Mucosa of descending colon (tissue), 3 donors: ENCODE results near the gene UNC119B. TPM values are rescaled to one million over a fixed set of nuclear protein-coding genes. Genes with fewer than 3 reads are reported as not detected.

Experiments
- ATAC-seq: fragments of 200-7000 bp; cut with Tn5 transposase; one replicate; pipeline ENCODE4 v1.9.1; 2020; ENCODE audit warnings: mild to moderate bottlenecking, moderate library complexity
- DNase-seq, 3 donors: peaks; one replicate each; pipeline ENCODE4 v3.0.0-alpha.2; 2020
- H3K36me3 ChIP-seq: fragments of 200-600 bp; one replicate; pipeline ENCODE4 v1.8.0; 2021; ENCODE audit warnings: low read depth, mild to moderate bottlenecking
- H3K4me1 ChIP-seq: fragments of 200-600 bp; one replicate; pipeline ENCODE4 v1.8.0; 2021; ENCODE audit warnings: low read depth, mild to moderate bottlenecking
- H3K4me3 ChIP-seq: fragments of 200-600 bp; one replicate; pipeline ENCODE4 v1.8.0; 2021; ENCODE audit warnings: mild to moderate bottlenecking
- H3K9me3 ChIP-seq: fragments of 200-600 bp; one replicate; pipeline ENCODE4 v1.8.0; 2021; ENCODE audit warnings: mild to moderate bottlenecking
- intact Hi-C, 2 donors: fragments of 100-400 bp; cut with DNase I in 1 of 2; cut with micrococcal nuclease in 1 of 2; formaldehyde crosslinking; loops; one replicate each; pipeline versions ENCODE4 v1.11.0 to v1.11.1; 2022; cut with DNase I, micrococcal nuclease
- total RNA-seq, 3 donors: library from RNA; stranded (reverse); fragmentation: NEBNext Ultra II Directional in 2 of 3; extraction: Animal tissue kit (Norgen Biotek cat#: 25700) in 2 of 3; gene quantifications; one replicate each; pipeline versions ENCODE4 v1.2.1 to v1.2.4, GENCODE V29; 2021 to 2023
- TF ChIP-seq, protein P1 (sequence below): fragments of 200-600 bp; IDR thresholded peaks from one replicate; pipeline ENCODE4 v1.8.0; 2022; ENCODE audit warnings: antibody characterized with exemption, mild to moderate bottlenecking
- donor health status: DM: no; HTN: no; CAD: no; lungs with moderate emphysema.
- donor health status: DM: no; HTN: no; CAD: no.
- donor health status: DM: no; HTN: yes; CAD: no.

The UNC119B gene
- total RNA-seq, 3 donors from 2014 or later = 20.5 to 26.7 (median 23.3) TPM

DNA sequence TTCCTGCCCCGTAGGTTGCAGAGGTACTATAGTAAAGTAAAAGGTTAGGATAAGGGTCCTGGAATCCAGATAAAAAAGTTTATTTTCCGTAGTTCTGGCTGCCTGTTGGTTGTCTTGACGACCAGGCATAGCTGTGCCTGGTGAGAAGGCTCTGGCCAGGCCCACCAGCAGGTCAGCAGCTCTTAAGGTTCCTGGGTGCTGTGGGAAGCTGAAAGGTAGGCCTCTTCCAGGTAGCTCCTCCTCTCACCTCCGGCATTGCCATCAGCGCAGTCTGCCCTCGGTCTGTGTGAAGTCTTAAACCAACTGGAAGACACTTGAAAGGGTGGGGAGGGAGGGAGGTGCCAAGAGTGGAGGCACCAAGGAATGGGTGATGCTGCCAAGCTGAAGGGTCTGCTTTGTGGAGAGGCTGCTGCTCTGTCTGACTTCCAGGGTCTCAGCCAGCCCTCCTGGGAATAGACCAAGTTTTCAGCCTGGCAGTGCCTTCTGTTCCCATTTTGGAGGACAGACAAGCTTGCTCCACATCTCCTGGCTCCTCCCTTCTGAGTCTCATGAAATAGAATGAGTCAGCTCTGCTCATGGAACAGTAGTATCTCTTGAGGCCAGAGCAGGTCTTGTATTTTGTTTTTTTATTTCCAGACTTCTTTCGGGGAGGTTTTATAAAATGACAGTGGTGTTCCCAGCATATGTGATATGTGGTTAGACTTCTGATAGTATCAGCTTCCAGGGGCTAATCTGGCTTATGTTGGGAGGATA lies 10.2 kb downstream of the UNC119B start:
- H3K36me3 ChIP-seq = no peaks in the 10 kb centered on the region
- intact Hi-C loops = loop anchor here in 1 of 2 donors (5.0 kb wide), 1 partner anchor 73 kb away; no protein-coding TSS in a partner anchor
- no peaks in the 10 kb centered on the region for H3K9me3 ChIP-seq

DNA sequence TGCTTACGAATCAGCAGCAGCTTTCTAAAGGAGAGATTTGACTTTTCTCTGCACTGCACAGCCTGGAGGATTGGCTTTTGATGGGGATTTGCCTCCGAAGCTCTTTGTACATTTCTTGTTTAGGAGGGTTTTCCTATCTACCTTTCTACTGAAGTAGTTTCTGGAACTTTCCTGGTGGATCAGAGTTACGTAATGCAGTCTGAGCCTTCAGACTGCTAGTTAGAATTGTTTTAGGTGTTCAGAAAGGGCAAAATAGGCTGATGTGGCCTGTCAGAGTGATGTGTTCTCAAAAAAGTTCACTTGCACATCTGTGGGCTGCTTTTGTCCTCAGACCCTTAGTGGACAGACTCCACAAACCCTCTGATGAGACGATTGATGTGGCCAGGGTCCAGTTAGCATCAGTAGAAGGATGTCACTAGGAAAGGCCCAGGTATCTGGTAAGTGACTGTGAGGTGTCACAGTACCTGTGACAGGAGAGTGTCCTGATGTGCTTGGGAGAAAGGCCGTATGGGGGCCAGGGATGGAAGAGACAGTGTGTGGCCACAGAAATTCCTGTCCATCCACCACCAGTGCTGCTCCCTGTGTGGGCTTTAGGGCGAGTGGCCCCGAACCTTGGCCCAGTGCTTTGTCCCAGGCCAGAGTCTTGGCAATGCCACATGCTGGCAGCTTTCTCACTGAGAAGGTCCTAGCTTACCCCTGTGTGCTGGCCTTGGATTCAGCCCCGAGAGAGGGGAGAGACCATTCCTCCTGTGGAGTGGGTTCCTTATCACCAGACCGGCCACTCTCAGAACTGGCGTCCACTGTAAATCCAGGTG lies 10.9 kb downstream of the UNC119B start:
- no peaks in the 10 kb centered on the region for H3K36me3 ChIP-seq
- intact Hi-C loops = loop anchor here in 1 of 2 donors (5.0 kb wide), 1 partner anchor 74 kb away; no protein-coding TSS in a partner anchor
- ATAC-seq = no peak
- DNase-seq = no peak
- peaks cover 28% of the 10 kb centered on the region for H3K4me1 ChIP-seq
- TF ChIP-seq, protein P1, sequence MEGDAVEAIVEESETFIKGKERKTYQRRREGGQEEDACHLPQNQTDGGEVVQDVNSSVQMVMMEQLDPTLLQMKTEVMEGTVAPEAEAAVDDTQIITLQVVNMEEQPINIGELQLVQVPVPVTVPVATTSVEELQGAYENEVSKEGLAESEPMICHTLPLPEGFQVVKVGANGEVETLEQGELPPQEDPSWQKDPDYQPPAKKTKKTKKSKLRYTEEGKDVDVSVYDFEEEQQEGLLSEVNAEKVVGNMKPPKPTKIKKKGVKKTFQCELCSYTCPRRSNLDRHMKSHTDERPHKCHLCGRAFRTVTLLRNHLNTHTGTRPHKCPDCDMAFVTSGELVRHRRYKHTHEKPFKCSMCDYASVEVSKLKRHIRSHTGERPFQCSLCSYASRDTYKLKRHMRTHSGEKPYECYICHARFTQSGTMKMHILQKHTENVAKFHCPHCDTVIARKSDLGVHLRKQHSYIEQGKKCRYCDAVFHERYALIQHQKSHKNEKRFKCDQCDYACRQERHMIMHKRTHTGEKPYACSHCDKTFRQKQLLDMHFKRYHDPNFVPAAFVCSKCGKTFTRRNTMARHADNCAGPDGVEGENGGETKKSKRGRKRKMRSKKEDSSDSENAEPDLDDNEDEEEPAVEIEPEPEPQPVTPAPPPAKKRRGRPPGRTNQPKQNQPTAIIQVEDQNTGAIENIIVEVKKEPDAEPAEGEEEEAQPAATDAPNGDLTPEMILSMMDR = no peak
- no peaks in the 10 kb centered on the region for H3K9me3 ChIP-seq
- H3K4me3 ChIP-seq = no peak overlapping the region

More for the DNA sequence above, 10.2 kb downstream of the UNC119B start:
- Histone ChIP-seq H3K4me3 (no peak overlapping the region), H3K4me1 (peaks cover 28% of the 10 kb centered on the region)
- TF ChIP-seq, protein P1 = no peak
- DNase-seq (no peak), ATAC-seq (peak; percentile 31)

DNA sequence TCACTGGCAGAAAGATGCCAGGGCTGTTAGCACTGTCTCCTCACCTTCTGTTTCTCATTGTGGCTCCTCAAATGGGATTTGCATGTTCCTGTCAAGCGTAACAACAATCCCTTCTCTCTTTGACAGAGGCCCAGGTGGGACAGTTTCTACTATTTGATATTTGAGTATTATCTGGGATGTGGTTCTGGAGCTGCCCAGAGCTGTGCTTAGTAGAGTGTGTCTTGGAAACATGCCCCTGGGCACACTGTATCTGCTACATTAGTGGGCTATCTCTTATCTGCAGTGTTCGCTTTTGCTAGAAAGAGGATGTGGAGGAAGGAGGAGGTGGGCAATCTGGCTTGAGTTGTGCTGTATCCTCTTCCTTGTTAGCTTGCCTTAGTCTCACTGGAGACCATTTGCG lies 11.6 kb downstream of the UNC119B start:
- intact Hi-C loops = loop anchor here in 1 of 2 donors (5.0 kb wide), 1 partner anchor 75 kb away; no protein-coding TSS in a partner anchor
- Histone ChIP-seq H3K4me1 (peaks cover 28% of the 10 kb centered on the region), H3K4me3 (no peak overlapping the region), H3K36me3 (no peaks in the 10 kb centered on the region), H3K9me3 (no peaks in the 10 kb centered on the region)
- TF ChIP-seq, protein P1 = no peak
- ATAC-seq = no peak
- no peak for DNase-seq

DNA sequence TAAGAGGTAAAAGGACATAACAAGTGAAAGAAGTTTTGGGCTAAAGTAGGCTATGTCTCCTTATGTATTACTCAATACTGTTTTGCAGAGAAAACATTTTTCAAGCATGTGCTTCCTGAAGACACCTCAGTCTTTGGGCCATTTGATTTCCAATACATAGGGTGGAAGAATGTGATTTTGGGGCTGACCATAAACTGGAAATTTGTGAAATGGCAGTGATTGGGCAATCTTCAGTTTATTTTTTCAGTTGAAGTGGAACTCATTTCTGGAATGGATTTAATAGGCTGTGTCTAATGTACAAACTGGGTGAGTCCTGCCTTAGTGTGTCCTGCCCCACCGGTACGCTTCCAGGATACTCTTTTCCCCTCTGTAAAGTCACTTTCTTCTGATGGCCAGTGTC lies 12.5 kb downstream of the UNC119B start:
- Histone ChIP-seq H3K4me1 (peaks cover 34% of the 10 kb centered on the region), H3K9me3 (no peaks in the 10 kb centered on the region), H3K36me3 (no peaks in the 10 kb centered on the region), H3K4me3 (no peak overlapping the region)
- no peak for DNase-seq
- TF ChIP-seq, protein P1 = no peak
- no peak for ATAC-seq
- intact Hi-C loops = loop anchor here in 1 of 2 donors (5.0 kb wide), 1 partner anchor 75 kb away; no protein-coding TSS in a partner anchor

DNA sequence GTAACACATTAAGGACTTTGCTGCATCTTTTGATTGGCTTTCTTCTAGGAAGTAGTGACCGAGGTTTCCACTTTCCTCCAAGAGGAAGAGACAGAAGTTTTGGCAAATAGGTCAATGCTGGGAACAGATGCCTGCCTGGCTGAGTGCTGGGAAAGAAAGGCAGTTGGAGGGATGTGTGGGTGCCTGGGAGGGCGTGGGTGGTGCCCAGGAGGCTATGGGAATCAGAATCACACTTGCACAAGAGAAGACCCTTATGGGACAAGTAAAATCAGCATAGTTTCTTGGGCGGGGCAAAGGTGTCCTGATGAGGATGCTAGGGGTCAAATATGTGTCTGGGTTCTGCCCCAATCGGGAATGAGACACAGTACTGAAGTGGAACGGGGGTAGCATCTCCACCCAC lies 14.5 kb downstream of the UNC119B start:
- DNase-seq (no peak), ATAC-seq (no peak)
- peaks cover 24% of the 10 kb centered on the region for H3K4me1 ChIP-seq
- TF ChIP-seq, protein P1 = no peak
- H3K9me3 ChIP-seq = no peaks in the 10 kb centered on the region
- intact Hi-C loops = loop anchor here in 1 of 2 donors (5.0 kb wide), 1 partner anchor 77 kb away; no protein-coding TSS in a partner anchor
- no peaks in the 10 kb centered on the region for H3K36me3 ChIP-seq
- H3K4me3 ChIP-seq = no peak overlapping the region
